Measurements from ENCODE around the gene TJP1. TPM values are rescaled to one million over a fixed set of nuclear protein-coding genes. Genes with fewer than 3 reads are reported as not detected.

Gene TJP1
- total RNA-seq, 1 donor from 2014 or later, result 90.6 TPM

DNA sequence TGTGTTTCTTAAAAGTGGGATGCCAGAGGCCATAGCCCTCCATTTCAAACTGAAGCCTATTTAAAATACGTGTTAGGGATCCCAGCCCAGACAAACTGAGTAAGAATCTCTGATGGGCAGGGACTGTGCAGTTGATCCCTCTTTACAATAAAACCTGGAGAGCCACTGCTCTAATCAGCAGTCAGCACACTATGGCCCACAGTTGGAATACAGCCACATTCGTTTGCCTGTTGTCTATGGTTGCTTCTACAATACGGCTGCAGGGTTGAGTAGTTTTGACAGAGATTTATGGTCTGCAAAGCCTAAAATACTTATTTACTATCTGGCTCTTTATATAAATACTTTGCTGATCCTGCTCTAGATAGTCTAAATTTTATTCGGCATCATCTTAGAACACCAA is 32.4 kb downstream of the TJP1 start:
- Mint-ChIP-seq H3K27me3 (ENCODE audit: low read depth) (no peaks in the 10 kb centered on the region), H3K27ac (ENCODE audit: unreplicated experiment) (no peak overlapping the region), H3K4me3 (no peak overlapping the region), H3K9me3 (peaks cover 10% of the 10 kb centered on the region), H3K4me1 (peaks cover 14% of the 10 kb centered on the region), H3K36me3 (ENCODE audit: low read depth) (peaks cover 38% of the 10 kb centered on the region)
- TF ChIP-seq, protein P1, sequence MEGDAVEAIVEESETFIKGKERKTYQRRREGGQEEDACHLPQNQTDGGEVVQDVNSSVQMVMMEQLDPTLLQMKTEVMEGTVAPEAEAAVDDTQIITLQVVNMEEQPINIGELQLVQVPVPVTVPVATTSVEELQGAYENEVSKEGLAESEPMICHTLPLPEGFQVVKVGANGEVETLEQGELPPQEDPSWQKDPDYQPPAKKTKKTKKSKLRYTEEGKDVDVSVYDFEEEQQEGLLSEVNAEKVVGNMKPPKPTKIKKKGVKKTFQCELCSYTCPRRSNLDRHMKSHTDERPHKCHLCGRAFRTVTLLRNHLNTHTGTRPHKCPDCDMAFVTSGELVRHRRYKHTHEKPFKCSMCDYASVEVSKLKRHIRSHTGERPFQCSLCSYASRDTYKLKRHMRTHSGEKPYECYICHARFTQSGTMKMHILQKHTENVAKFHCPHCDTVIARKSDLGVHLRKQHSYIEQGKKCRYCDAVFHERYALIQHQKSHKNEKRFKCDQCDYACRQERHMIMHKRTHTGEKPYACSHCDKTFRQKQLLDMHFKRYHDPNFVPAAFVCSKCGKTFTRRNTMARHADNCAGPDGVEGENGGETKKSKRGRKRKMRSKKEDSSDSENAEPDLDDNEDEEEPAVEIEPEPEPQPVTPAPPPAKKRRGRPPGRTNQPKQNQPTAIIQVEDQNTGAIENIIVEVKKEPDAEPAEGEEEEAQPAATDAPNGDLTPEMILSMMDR (conservative IDR thresholded peaks at IDR 0.05), result no peak
- no peak for DNase-seq (ENCODE audit: low read depth, low spot score)

DNA sequence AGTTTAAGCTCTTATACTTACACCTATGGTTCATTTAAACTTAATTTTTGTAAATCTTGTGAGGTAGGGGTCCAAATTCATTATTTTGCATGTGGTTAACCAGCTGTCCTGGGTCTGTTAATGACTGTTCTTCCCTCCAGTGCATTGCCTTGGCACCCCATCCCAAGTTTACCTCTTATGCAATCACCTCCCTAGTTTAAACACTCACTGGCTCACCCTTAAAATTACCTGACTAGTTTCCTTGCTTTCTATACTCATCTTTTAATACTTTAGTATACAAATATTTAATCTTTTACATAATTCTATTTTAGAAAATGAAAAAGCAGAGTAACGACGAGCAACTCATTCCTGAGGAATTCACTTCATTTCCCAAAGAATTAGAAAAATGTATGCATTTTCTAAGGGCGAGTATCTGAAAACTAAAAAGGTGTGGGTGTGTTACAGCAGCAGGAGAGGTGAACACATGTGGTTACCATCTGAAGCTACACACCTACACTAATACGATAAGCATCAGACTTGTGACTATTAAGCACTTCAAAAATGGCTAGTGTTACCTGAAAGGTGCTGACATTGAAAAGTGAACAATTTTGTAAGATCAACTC is 33.7 kb downstream of the TJP1 start:
- Mint-ChIP-seq H3K4me1 (peaks cover 18% of the 10 kb centered on the region), H3K9me3 (peaks cover 5% of the 10 kb centered on the region), H3K36me3 (ENCODE audit: low read depth) (peaks cover 31% of the 10 kb centered on the region), H3K27ac (ENCODE audit: unreplicated experiment) (no peak overlapping the region), H3K27me3 (ENCODE audit: low read depth) (no peaks in the 10 kb centered on the region), H3K4me3 (no peak overlapping the region)
- DNase-seq (ENCODE audit: low read depth, low spot score), result no peak
- TF ChIP-seq, protein P1 (conservative IDR thresholded peaks at IDR 0.05), result no peak

DNA sequence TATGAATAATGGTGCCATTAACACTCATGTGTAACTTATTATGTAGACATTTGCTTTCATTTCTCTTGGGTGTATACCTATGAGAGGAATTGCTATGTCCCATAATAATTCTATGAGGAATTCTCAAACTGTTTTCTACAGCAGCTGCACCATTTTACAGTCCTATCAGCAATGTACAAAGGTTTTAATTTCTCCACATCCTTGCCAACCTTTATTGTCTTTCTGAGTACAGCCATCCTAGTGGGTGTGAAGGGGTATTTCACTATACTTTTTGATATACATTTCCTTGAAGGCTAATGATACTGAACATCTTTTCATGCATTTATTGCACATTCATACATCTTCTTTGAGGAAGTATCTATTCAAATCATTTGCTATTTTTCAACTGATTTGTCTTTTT is 34.5 kb downstream of the TJP1 start:
- Mint-ChIP-seq H3K27me3 (ENCODE audit: low read depth) (no peaks in the 10 kb centered on the region), H3K27ac (ENCODE audit: unreplicated experiment) (no peak overlapping the region), H3K9me3 (peaks cover 4% of the 10 kb centered on the region), H3K36me3 (ENCODE audit: low read depth) (peaks cover 30% of the 10 kb centered on the region), H3K4me1 (peaks cover 18% of the 10 kb centered on the region), H3K4me3 (no peak overlapping the region)
- DNase-seq (ENCODE audit: low read depth, low spot score), result no peak
- TF ChIP-seq, protein P1 (conservative IDR thresholded peaks at IDR 0.05), result no peak

DNA sequence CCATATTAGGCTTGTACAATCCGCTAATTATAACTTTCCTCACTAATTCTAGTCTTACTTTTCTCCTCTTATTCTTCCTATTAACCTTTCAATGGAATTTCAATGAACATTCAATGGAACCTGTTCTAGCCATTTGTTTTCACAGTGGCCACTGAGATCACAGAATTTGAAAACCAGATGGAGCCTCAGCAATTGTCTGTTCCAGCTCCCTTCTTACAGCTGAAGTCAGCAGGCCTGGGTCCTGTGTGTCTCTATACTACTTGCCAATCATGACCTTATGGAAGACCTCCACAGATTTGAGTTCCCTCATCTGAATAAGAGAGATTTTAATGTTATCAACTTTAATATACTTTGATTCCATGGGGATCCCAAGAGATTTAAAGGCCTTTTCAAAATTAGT is 36.6 kb downstream of the TJP1 start:
- no peak for DNase-seq (ENCODE audit: low read depth, low spot score)
- TF ChIP-seq, protein P1 (conservative IDR thresholded peaks at IDR 0.05), result no peak
- Mint-ChIP-seq H3K36me3 (ENCODE audit: low read depth) (peaks cover 41% of the 10 kb centered on the region), H3K4me1 (peaks cover 18% of the 10 kb centered on the region), H3K27ac (ENCODE audit: unreplicated experiment) (no peak overlapping the region), H3K9me3 (peaks cover 14% of the 10 kb centered on the region), H3K4me3 (no peak overlapping the region), H3K27me3 (ENCODE audit: low read depth) (no peaks in the 10 kb centered on the region)

DNA sequence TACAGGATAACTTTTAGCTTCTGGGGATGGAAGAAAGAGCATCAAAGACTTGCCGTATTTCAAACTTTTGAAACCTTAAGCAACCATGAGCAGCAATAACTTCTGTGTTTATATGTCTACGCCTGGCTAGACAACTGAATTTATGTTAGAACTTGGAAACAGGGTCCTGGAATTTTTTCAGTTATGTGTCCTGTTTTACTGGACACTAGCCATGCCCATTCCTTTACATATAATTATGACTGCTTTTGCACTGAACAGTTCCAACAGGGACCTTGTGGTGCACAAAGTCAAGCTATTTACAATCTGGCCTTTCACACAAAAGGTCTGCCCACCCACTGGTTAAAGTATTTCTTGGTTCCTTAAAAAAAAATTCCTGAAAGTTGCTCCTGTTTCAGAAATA is 37.1 kb downstream of the TJP1 start:
- Mint-ChIP-seq H3K4me3 (no peak overlapping the region), H3K9me3 (peaks cover 18% of the 10 kb centered on the region), H3K27ac (ENCODE audit: unreplicated experiment) (no peak overlapping the region), H3K27me3 (ENCODE audit: low read depth) (no peaks in the 10 kb centered on the region), H3K4me1 (peaks cover 18% of the 10 kb centered on the region), H3K36me3 (ENCODE audit: low read depth) (peaks cover 43% of the 10 kb centered on the region)
- TF ChIP-seq, protein P1 (conservative IDR thresholded peaks at IDR 0.05), result no peak
- DNase-seq (ENCODE audit: low read depth, low spot score), result no peak

All from neural crest cell (in vitro differentiated cells).